ENCODE measurements around the gene MCIDAS. TPM values are rescaled to one million over a fixed set of nuclear protein-coding genes. Genes with fewer than 3 reads are reported as not detected.

The MCIDAS gene
- total and polyA plus RNA-seq, 10 of the 15 experiments (the other 5 are each of a cell fraction or from before 2014, with no cell fraction given): not detected

DNA sequence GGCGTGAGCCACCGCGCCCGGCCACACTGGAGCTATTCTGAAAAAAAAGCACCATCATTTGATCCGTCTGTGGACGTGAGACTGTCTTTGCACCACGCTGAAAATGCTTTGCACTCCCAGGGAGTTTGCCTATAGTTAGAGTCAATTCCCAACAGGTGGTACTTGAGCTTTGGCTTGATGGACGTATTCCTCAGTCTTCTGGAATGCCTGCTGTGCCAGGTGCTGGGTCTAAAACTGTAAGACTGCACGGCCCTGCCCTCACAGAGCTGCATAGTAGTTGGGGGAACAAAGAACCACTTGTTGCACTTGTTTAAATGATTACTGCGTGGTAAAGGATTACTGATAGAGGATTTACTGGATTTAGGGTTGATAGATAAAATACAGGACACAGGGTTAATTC, 9.7 kb upstream of the MCIDAS start:
- in situ Hi-C loops (cut with MboI) (no loop called here), intact Hi-C loops (cut with micrococcal nuclease; ENCODE audit: unreplicated experiment) (no loop called here)
- H3K27me3 ChIP-seq (replicated peaks in 1 of 2; ENCODE audit: control insufficient read depth in 2 of 2, insufficient read depth in 2 of 2, low read length in 1 of 2): peaks cover 11 to 26% of the 10 kb centered on the region in 2 experiments
- H3K4me1 ChIP-seq (ENCODE audit: control insufficient read depth, insufficient read depth, low read length): peaks cover 9% of the 10 kb centered on the region
- H4K20me1 ChIP-seq (ENCODE audit: control insufficient read depth, insufficient read depth): no peaks in the 10 kb centered on the region
- no peak overlapping the region for H3K4me2 ChIP-seq (ENCODE audit: control insufficient read depth, insufficient read depth)
- ChIA-PET CTCF (no interaction called here), RAD21 (ENCODE audit: unreplicated experiment) (no interaction called here), POLR2A (no interaction called here), SMC1A (ENCODE audit: uncharacterized antibody, unreplicated experiment) (no interaction called here)
- FAIRE-seq: no peak
- no peak overlapping the region for H3K9ac ChIP-seq (ENCODE audit: control insufficient read depth, insufficient read depth, low read length)
- BruUV-seq (replicated peaks): no TSS peak
- no peak for DNase-seq (ENCODE audit: low read depth, low spot score)
- H3K36me3 ChIP-seq (ENCODE audit: control insufficient read depth in 2 of 2, insufficient read depth in 2 of 2, low read length in 1 of 2): no peaks in the 10 kb centered on the region
- TF ChIP-seq MTA2 (IDR thresholded peaks at IDR 0.05; ENCODE audit: low read depth): no peak
- TF ChIP-seq RFX5 (IDR thresholded peaks at IDR 0.05; ENCODE audit: low read depth, low read length): no peak
- no peak for TF ChIP-seq BMI1 (IDR thresholded peaks at IDR 0.05; ENCODE audit: borderline replicate concordance)
- TF ChIP-seq, protein P1, sequence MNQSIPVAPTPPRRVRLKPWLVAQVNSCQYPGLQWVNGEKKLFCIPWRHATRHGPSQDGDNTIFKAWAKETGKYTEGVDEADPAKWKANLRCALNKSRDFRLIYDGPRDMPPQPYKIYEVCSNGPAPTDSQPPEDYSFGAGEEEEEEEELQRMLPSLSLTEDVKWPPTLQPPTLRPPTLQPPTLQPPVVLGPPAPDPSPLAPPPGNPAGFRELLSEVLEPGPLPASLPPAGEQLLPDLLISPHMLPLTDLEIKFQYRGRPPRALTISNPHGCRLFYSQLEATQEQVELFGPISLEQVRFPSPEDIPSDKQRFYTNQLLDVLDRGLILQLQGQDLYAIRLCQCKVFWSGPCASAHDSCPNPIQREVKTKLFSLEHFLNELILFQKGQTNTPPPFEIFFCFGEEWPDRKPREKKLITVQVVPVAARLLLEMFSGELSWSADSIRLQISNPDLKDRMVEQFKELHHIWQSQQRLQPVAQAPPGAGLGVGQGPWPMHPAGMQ (IDR thresholded peaks at IDR 0.05; ENCODE audit: borderline replicate concordance): no peak
- no peak for TF ChIP-seq E2F8 (IDR thresholded peaks at IDR 0.05; ENCODE audit: low read depth, partially characterized antibody)
- TF ChIP-seq MEF2B (IDR thresholded peaks at IDR 0.05; ENCODE audit: partially characterized antibody, poor library complexity, severe bottlenecking): no peak
- no peak for TF ChIP-seq MTA3 (IDR thresholded peaks at IDR 0.05; ENCODE audit: borderline replicate concordance, low read length)
- TF ChIP-seq MXI1 (IDR thresholded peaks at IDR 0.05; ENCODE audit: low read depth, low read length): no peak
- no peak for TF ChIP-seq SUPT20H (IDR thresholded peaks at IDR 0.05; ENCODE audit: borderline replicate concordance, control insufficient read depth, low read depth, low read length)
- TF ChIP-seq JUNB (IDR thresholded peaks at IDR 0.05): no peak
- TF ChIP-seq, protein P2, sequence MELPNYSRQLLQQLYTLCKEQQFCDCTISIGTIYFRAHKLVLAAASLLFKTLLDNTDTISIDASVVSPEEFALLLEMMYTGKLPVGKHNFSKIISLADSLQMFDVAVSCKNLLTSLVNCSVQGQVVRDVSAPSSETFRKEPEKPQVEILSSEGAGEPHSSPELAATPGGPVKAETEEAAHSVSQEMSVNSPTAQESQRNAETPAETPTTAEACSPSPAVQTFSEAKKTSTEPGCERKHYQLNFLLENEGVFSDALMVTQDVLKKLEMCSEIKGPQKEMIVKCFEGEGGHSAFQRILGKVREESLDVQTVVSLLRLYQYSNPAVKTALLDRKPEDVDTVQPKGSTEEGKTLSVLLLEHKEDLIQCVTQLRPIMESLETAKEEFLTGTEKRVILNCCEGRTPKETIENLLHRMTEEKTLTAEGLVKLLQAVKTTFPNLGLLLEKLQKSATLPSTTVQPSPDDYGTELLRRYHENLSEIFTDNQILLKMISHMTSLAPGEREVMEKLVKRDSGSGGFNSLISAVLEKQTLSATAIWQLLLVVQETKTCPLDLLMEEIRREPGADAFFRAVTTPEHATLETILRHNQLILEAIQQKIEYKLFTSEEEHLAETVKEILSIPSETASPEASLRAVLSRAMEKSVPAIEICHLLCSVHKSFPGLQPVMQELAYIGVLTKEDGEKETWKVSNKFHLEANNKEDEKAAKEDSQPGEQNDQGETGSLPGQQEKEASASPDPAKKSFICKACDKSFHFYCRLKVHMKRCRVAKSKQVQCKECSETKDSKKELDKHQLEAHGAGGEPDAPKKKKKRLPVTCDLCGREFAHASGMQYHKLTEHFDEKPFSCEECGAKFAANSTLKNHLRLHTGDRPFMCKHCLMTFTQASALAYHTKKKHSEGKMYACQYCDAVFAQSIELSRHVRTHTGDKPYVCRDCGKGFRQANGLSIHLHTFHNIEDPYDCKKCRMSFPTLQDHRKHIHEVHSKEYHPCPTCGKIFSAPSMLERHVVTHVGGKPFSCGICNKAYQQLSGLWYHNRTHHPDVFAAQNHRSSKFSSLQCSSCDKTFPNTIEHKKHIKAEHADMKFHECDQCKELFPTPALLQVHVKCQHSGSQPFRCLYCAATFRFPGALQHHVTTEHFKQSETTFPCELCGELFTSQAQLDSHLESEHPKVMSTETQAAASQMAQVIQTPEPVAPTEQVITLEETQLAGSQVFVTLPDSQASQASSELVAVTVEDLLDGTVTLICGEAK (IDR thresholded peaks at IDR 0.05; ENCODE audit: borderline replicate concordance): no peak
- H2AFZ ChIP-seq (ENCODE audit: control insufficient read depth, low read depth, low read length): no peak overlapping the region
- WGBS (ENCODE audit: insufficient coverage, insufficient replicate concordance, low lambda C conversion rate, missing lambda C conversion rate): 77% methylated on average over 10 of the region's 10 CpGs
- no peaks in the 10 kb centered on the region for H3K9me3 ChIP-seq (replicated peaks; ENCODE audit: control insufficient read depth, insufficient read depth, low read length)
- no peak overlapping the region for H3K27ac ChIP-seq (ENCODE audit: control insufficient read depth, insufficient read depth)
- no peak overlapping the region for H3K4me3 ChIP-seq
- ATAC-seq: no peak
- no peaks in the 10 kb centered on the region for H3K79me2 ChIP-seq (ENCODE audit: control insufficient read depth, insufficient read depth, low read length)
